ENCODE measurements around the gene PCBP3.

PCBP3 gene

GRCh38 chr21:45887120-45887611 lies 243.6 kb downstream of the PCBP3 start:
- no peak for TF ChIP-seq GATA2 (IDR thresholded peaks at IDR 0.05; ENCODE audit: low read depth, low read length)
- no peak for TF ChIP-seq GATA3 (IDR thresholded peaks at IDR 0.05; ENCODE audit: low read depth, low read length)

GRCh38 chr21:45887788-45888187 lies 244.3 kb downstream of the PCBP3 start:
- TF ChIP-seq GATA2 (IDR thresholded peaks at IDR 0.05; ENCODE audit: low read depth, low read length) (no peak), GATA3 (IDR thresholded peaks at IDR 0.05; ENCODE audit: low read depth, low read length) (no peak)

GRCh38 chr21:45888386-45889009 lies 245.0 kb downstream of the PCBP3 start:
- TF ChIP-seq GATA3 (IDR thresholded peaks at IDR 0.05; ENCODE audit: low read depth, low read length) (no peak), GATA2 (IDR thresholded peaks at IDR 0.05; ENCODE audit: low read depth, low read length) (no peak)

- TF ChIP-seq GATA2 (IDR thresholded peaks at IDR 0.05; ENCODE audit: low read depth, low read length): no peak
- no peak for TF ChIP-seq GATA3 (IDR thresholded peaks at IDR 0.05; ENCODE audit: low read depth, low read length)
Measured at GRCh38 chr21:45889256-45889655, 245.7 kb downstream of the PCBP3 start.

- TF ChIP-seq GATA2 (IDR thresholded peaks at IDR 0.05; ENCODE audit: low read depth, low read length): no peak
- TF ChIP-seq GATA3 (IDR thresholded peaks at IDR 0.05; ENCODE audit: low read depth, low read length): no peak
Measured at GRCh38 chr21:45889961-45890360, 246.4 kb downstream of the PCBP3 start.

- TF ChIP-seq GATA2 (IDR thresholded peaks at IDR 0.05; ENCODE audit: low read depth, low read length): no peak
- TF ChIP-seq GATA3 (IDR thresholded peaks at IDR 0.05; ENCODE audit: low read depth, low read length): no peak
Measured at GRCh38 chr21:45891388-45892155, 248.0 kb downstream of the PCBP3 start.

- TF ChIP-seq GATA2 (IDR thresholded peaks at IDR 0.05; ENCODE audit: low read depth, low read length): no peak
- no peak for TF ChIP-seq GATA3 (IDR thresholded peaks at IDR 0.05; ENCODE audit: low read depth, low read length)
Measured at GRCh38 chr21:45892156-45892915, 248.8 kb downstream of the PCBP3 start.

- TF ChIP-seq GATA3 (IDR thresholded peaks at IDR 0.05; ENCODE audit: low read depth, low read length) (no peak), GATA2 (IDR thresholded peaks at IDR 0.05; ENCODE audit: low read depth, low read length) (no peak)
Measured at GRCh38 chr21:45892916-45893739, 249.6 kb downstream of the PCBP3 start.

GRCh38 chr21:45893740-45894449 lies 250.4 kb downstream of the PCBP3 start:
- TF ChIP-seq GATA3 (IDR thresholded peaks at IDR 0.05; ENCODE audit: low read depth, low read length): no peak
- no peak for TF ChIP-seq GATA2 (IDR thresholded peaks at IDR 0.05; ENCODE audit: low read depth, low read length)

- TF ChIP-seq GATA2 (IDR thresholded peaks at IDR 0.05; ENCODE audit: low read depth, low read length) (no peak), GATA3 (IDR thresholded peaks at IDR 0.05; ENCODE audit: low read depth, low read length) (no peak)
Measured at GRCh38 chr21:45894450-45894825, 250.9 kb downstream of the PCBP3 start.

GRCh38 chr21:45894906-45895777 lies 251.6 kb downstream of the PCBP3 start:
- TF ChIP-seq GATA2 (IDR thresholded peaks at IDR 0.05; ENCODE audit: low read depth, low read length): no peak
- no peak for TF ChIP-seq GATA3 (IDR thresholded peaks at IDR 0.05; ENCODE audit: low read depth, low read length)

GRCh38 chr21:45895778-45896370 lies 252.3 kb downstream of the PCBP3 start:
- TF ChIP-seq GATA3 (IDR thresholded peaks at IDR 0.05; ENCODE audit: low read depth, low read length): no peak
- TF ChIP-seq GATA2 (IDR thresholded peaks at IDR 0.05; ENCODE audit: low read depth, low read length): no peak
